ENCODE results near the gene CACNA2D4. TPM values are rescaled to one million over a fixed set of nuclear protein-coding genes. Genes with fewer than 3 reads are reported as not detected.

CACNA2D4 gene
- polyA plus RNA-seq, 3 donors = 17.8 to 87.7 (median 22.1) TPM

DNA sequence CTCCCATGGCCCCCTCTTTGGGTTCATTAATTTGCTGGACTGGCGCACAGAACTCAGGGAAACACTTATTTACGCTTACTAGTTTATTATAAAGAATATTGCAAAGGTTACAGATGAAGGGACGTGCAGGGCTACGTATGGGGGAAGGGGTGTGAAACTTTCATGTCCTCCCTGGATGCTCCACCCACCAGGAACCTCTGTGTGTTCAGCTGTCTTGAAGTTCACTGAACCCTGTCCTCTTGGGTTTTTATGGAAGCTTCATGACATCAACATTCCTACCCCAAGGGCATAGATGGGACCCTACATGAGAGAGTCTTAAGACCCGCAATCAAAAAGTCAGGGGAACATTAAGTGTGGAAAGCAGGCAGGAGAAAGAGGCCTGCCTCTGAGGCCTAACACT, 169.4 kb downstream of the CACNA2D4 start:
- TF ChIP-seq, protein P1, sequence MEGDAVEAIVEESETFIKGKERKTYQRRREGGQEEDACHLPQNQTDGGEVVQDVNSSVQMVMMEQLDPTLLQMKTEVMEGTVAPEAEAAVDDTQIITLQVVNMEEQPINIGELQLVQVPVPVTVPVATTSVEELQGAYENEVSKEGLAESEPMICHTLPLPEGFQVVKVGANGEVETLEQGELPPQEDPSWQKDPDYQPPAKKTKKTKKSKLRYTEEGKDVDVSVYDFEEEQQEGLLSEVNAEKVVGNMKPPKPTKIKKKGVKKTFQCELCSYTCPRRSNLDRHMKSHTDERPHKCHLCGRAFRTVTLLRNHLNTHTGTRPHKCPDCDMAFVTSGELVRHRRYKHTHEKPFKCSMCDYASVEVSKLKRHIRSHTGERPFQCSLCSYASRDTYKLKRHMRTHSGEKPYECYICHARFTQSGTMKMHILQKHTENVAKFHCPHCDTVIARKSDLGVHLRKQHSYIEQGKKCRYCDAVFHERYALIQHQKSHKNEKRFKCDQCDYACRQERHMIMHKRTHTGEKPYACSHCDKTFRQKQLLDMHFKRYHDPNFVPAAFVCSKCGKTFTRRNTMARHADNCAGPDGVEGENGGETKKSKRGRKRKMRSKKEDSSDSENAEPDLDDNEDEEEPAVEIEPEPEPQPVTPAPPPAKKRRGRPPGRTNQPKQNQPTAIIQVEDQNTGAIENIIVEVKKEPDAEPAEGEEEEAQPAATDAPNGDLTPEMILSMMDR (IDR thresholded peaks at IDR 0.05) = no peak
- 100% methylated on average over 1 of the region's 5 CpGs for WGBS (ENCODE audit: insufficient coverage)
- DNase-seq = no peak
- H3K9ac ChIP-seq (ENCODE audit: insufficient read depth, low read length, poor library complexity, severe bottlenecking) = no peak overlapping the region
- peaks cover 33% of the 10 kb centered on the region for H4K20me1 ChIP-seq (ENCODE audit: insufficient read depth, low read length)
- H3K36me3 ChIP-seq (replicated peaks in 1 of 2; ENCODE audit: control insufficient read depth in 1 of 2, insufficient read depth in 2 of 2, low read length in 2 of 2) = peaks cover 3 to 25% of the 10 kb centered on the region in 2 donors
- H3K4me3 ChIP-seq (replicated peaks in 1 of 3; ENCODE audit: low read depth in 2 of 3, low read length in 3 of 3) = no peak overlapping the region
- H2AFZ ChIP-seq (ENCODE audit: insufficient read depth, low read depth, low read length, poor library complexity, severe bottlenecking) = no peak overlapping the region
- Mint-ChIP-seq H3K4me3 (no peak overlapping the region), H3K36me3 (peaks cover 26 to 44% of the 10 kb centered on the region in 2 donors), H3K4me1 (peaks cover 7% of the 10 kb centered on the region), H3K27me3 (ENCODE audit: low read depth in 3 of 3) (peaks cover 0 to 1% (median 0%) of the 10 kb centered on the region in 3 donors), H3K9me3 (peaks cover 18 to 31% (median 24%) of the 10 kb centered on the region in 7 donors), H3K27ac (no peak overlapping the region)
- peaks cover 13 to 20% of the 10 kb centered on the region in 2 donors for H3K9me3 ChIP-seq (replicated peaks in 1 of 2; ENCODE audit: control insufficient read depth in 1 of 2, insufficient read depth in 1 of 2, low read length in 2 of 2)
- no peak overlapping the region for H3K4me2 ChIP-seq (replicated peaks; ENCODE audit: extremely low read depth, low read length, poor library complexity, severe bottlenecking)
- no peaks in the 10 kb centered on the region for H3K4me1 ChIP-seq (ENCODE audit: control insufficient read depth in 1 of 2, insufficient read depth in 2 of 2, low read length in 2 of 2)
- intact Hi-C loops (cut with micrococcal nuclease) = no loop called here
- H3K27me3 ChIP-seq (ENCODE audit: control insufficient read depth in 2 of 2, insufficient read depth in 2 of 2, low read length in 2 of 2) = no peaks in the 10 kb centered on the region
- H3K79me2 ChIP-seq (ENCODE audit: insufficient read depth, low read length) = peaks cover 82% of the 10 kb centered on the region
- no peak overlapping the region for H3K27ac ChIP-seq (ENCODE audit: low read depth in 1 of 2, low read length in 2 of 2)

DNA sequence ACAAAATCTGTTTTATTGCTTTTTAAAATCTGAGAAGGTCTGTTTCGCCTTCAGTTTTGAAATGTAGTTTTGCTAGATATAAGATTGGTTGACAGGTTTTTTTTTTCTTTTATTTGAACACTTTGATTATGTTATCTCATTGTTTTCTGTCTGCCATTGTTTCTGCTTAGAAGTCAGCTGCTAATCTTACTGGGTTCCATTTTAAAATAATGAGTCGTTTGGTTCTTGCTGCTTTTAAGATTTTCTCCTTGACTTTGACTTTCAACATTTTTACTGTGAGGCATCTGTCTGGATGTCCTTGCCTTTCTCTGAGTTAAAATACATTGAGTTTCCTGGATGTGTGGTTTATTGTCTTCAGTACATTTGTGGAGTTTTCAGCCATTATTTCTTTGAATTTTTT, 170.8 kb downstream of the CACNA2D4 start:
- Mint-ChIP-seq H3K36me3 (peaks cover 29 to 48% of the 10 kb centered on the region in 2 donors), H3K4me1 (peaks cover 7% of the 10 kb centered on the region), H3K27me3 (ENCODE audit: low read depth in 3 of 3) (peaks cover 0 to 1% (median 0%) of the 10 kb centered on the region in 3 donors), H3K27ac (no peak overlapping the region), H3K4me3 (no peak overlapping the region), H3K9me3 (peaks cover 18 to 34% (median 24%) of the 10 kb centered on the region in 7 donors)
- DNase-seq = no peak
- H3K27ac ChIP-seq (ENCODE audit: low read depth in 1 of 2, low read length in 2 of 2) = no peak overlapping the region
- TF ChIP-seq, protein P1 (IDR thresholded peaks at IDR 0.05) = no peak
- no peak overlapping the region for H3K4me3 ChIP-seq (replicated peaks in 1 of 3; ENCODE audit: low read depth in 2 of 3, low read length in 3 of 3)
- peaks cover 3 to 24% of the 10 kb centered on the region in 2 donors for H3K36me3 ChIP-seq (replicated peaks in 1 of 2; ENCODE audit: control insufficient read depth in 1 of 2, insufficient read depth in 2 of 2, low read length in 2 of 2)
- peaks cover 87% of the 10 kb centered on the region for H3K79me2 ChIP-seq (ENCODE audit: insufficient read depth, low read length)
- intact Hi-C loops (cut with micrococcal nuclease) = no loop called here
- no peak overlapping the region for H2AFZ ChIP-seq (ENCODE audit: insufficient read depth, low read depth, low read length, poor library complexity, severe bottlenecking)
- WGBS (ENCODE audit: insufficient coverage) = no CpG with 5 or more reads among the region's 2 CpGs
- H3K9me3 ChIP-seq (replicated peaks in 1 of 2; ENCODE audit: control insufficient read depth in 1 of 2, insufficient read depth in 1 of 2, low read length in 2 of 2) = peaks cover 13 to 20% of the 10 kb centered on the region in 2 donors
- peaks cover 37% of the 10 kb centered on the region for H4K20me1 ChIP-seq (ENCODE audit: insufficient read depth, low read length)
- H3K9ac ChIP-seq (ENCODE audit: insufficient read depth, low read length, poor library complexity, severe bottlenecking) = no peak overlapping the region
- no peak overlapping the region for H3K4me2 ChIP-seq (replicated peaks; ENCODE audit: extremely low read depth, low read length, poor library complexity, severe bottlenecking)
- no peaks in the 10 kb centered on the region for H3K27me3 ChIP-seq (ENCODE audit: control insufficient read depth in 2 of 2, insufficient read depth in 2 of 2, low read length in 2 of 2)
- H3K4me1 ChIP-seq (ENCODE audit: control insufficient read depth in 1 of 2, insufficient read depth in 2 of 2, low read length in 2 of 2) = no peaks in the 10 kb centered on the region
